ENCODE data around the gene C5orf63.
"Not testable (repeated sequence)": the region's sequence is repeated elsewhere in the genome, so short reads cannot be mapped to it uniquely, and the experiment has no call there.

The C5orf63 gene

DNA sequence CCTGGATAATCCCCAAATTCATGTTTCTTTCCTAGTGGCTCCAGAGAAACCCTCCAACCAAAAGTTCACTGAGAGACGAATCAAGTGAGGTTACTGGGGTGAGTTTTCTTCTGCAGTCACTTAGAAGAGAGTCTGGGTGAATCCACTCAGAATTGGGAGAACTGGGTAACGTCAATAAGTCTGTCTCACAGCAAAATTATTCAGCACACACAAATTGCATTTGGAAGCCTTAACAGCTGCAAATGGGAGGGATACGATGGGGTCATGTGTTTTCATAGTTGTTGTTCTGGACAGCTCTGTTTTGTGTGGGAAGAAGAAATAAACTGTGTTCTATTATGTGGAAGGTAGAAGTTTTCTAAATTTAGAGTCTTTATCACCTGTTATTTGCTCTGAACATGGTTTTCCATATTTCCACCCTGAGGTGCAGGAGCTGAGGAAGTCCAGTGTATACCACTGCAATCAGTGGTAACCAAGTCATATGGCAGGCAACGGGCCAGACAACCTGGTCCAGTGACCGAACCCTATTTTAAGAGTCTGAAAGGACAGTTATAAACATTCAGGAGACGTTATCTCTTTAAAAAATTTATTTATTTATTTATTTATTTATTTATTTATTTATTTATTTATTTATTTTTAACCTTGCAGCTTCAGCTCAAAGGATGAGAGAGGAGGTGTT is 64.9 kb downstream of the C5orf63 start:
- no peaks in the 10 kb centered on the region for H3K27me3 ChIP-seq (ENCODE audit: control insufficient read depth, low read length)
- H3K9me2 ChIP-seq (replicated peaks; ENCODE audit: control insufficient read depth, low read length): no peaks in the 10 kb centered on the region
- no peak overlapping the region for H3K27ac ChIP-seq (ENCODE audit: low read depth, low read length)
- no peak for TF ChIP-seq EZH2phosphoT487 (IDR thresholded peaks at IDR 0.05; ENCODE audit: borderline replicate concordance, low read length)
- TF ChIP-seq, protein P1, sequence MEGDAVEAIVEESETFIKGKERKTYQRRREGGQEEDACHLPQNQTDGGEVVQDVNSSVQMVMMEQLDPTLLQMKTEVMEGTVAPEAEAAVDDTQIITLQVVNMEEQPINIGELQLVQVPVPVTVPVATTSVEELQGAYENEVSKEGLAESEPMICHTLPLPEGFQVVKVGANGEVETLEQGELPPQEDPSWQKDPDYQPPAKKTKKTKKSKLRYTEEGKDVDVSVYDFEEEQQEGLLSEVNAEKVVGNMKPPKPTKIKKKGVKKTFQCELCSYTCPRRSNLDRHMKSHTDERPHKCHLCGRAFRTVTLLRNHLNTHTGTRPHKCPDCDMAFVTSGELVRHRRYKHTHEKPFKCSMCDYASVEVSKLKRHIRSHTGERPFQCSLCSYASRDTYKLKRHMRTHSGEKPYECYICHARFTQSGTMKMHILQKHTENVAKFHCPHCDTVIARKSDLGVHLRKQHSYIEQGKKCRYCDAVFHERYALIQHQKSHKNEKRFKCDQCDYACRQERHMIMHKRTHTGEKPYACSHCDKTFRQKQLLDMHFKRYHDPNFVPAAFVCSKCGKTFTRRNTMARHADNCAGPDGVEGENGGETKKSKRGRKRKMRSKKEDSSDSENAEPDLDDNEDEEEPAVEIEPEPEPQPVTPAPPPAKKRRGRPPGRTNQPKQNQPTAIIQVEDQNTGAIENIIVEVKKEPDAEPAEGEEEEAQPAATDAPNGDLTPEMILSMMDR (IDR thresholded peaks at IDR 0.05; ENCODE audit: low read depth, low read length, poor library complexity, severe bottlenecking): no peak
- H3F3A ChIP-seq (ENCODE audit: control insufficient read depth, insufficient read depth): no peaks in the 10 kb centered on the region; the same call in 1 of the 2 replicates
- no peaks in the 10 kb centered on the region for H3K36me3 ChIP-seq (ENCODE audit: control insufficient read depth, low read length)
- no peak overlapping the region for H3K4me2 ChIP-seq (ENCODE audit: low read length)
- H3K4me3 ChIP-seq (ENCODE audit: low read length): no peak overlapping the region
- peaks cover 21% of the 10 kb centered on the region for H3K79me2 ChIP-seq (ENCODE audit: control insufficient read depth, low read length)
- H4K20me1 ChIP-seq (ENCODE audit: control insufficient read depth, insufficient read depth, low read depth, low read length): no peaks in the 10 kb centered on the region
- peaks cover 45% of the 10 kb centered on the region for H3K4me1 ChIP-seq (ENCODE audit: control insufficient read depth, low read length)
- H3K9me3 ChIP-seq (ENCODE audit: control insufficient read depth, insufficient read depth, low read length): no peaks in the 10 kb centered on the region

DNA sequence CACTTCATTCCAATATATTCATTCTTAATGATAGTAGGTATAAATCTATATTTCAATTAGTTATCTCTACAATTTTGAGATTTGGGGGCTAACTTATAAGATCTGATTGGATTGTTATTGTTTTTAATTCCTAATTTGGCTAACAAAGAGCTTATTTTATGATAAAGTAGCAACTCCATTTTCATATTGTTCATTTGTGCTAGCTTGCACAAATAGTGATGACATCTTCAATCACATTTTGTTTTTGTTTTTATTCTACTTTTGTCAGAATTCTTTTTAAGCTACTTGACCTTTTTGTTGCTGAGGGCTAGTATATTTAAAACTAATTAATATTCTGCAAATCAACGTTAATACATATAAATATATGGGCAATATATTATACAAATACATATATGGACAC is 65.8 kb downstream of the C5orf63 start:
- H3K4me3 ChIP-seq (ENCODE audit: low read length): no peak overlapping the region
- H3K27ac ChIP-seq (ENCODE audit: low read depth, low read length): no peak overlapping the region
- no peaks in the 10 kb centered on the region for H3K9me3 ChIP-seq (ENCODE audit: control insufficient read depth, insufficient read depth, low read length)
- H3K4me2 ChIP-seq (ENCODE audit: low read length): no peak overlapping the region
- H3K9me2 ChIP-seq (replicated peaks; ENCODE audit: control insufficient read depth, low read length): no peaks in the 10 kb centered on the region
- no peaks in the 10 kb centered on the region for H3K36me3 ChIP-seq (ENCODE audit: control insufficient read depth, low read length)
- peaks cover 14% of the 10 kb centered on the region for H3K79me2 ChIP-seq (ENCODE audit: control insufficient read depth, low read length)
- H4K20me1 ChIP-seq (ENCODE audit: control insufficient read depth, insufficient read depth, low read depth, low read length): no peaks in the 10 kb centered on the region
- H3K4me1 ChIP-seq (ENCODE audit: control insufficient read depth, low read length): peaks cover 36% of the 10 kb centered on the region
- no peaks in the 10 kb centered on the region; the same call in 1 of the 2 replicates for H3F3A ChIP-seq (ENCODE audit: control insufficient read depth, insufficient read depth)
- TF ChIP-seq, protein P1 (IDR thresholded peaks at IDR 0.05; ENCODE audit: low read depth, low read length, poor library complexity, severe bottlenecking): no peak
- no peak for TF ChIP-seq EZH2phosphoT487 (IDR thresholded peaks at IDR 0.05; ENCODE audit: borderline replicate concordance, low read length)
- H3K27me3 ChIP-seq (ENCODE audit: control insufficient read depth, low read length): no peaks in the 10 kb centered on the region

DNA sequence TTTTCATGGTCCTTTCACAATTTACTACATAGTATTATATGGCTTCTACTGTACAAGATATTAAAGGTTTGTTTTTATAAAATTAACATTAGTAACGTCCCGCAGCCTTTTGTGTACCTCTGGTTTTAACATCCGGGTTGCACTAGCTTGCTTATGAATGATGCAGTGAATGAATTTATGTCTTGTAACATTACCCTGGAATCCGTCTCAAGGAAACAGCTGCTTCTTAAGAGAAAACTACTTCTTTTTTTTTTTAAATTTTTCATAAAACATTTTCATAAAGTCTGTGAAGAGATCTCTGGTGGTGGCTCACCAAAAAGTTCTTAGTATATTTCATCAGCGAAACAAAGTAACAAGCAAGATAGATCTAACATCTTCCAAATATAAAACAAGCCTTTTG is 66.6 kb downstream of the C5orf63 start:
- no peak overlapping the region for H3K27ac ChIP-seq (ENCODE audit: low read depth, low read length)
- H3K79me2 ChIP-seq (ENCODE audit: control insufficient read depth, low read length): peaks cover 13% of the 10 kb centered on the region
- H3K27me3 ChIP-seq (ENCODE audit: control insufficient read depth, low read length): no peaks in the 10 kb centered on the region
- H3K9me2 ChIP-seq (replicated peaks; ENCODE audit: control insufficient read depth, low read length): no peaks in the 10 kb centered on the region
- no peaks in the 10 kb centered on the region; the same call in 1 of the 2 replicates for H3F3A ChIP-seq (ENCODE audit: control insufficient read depth, insufficient read depth)
- peak overlapping the region; percentile 36 for H3K4me3 ChIP-seq (ENCODE audit: low read length)
- peak overlapping the region; percentile 45 for H3K4me2 ChIP-seq (ENCODE audit: low read length)
- TF ChIP-seq EZH2phosphoT487 (IDR thresholded peaks at IDR 0.05; ENCODE audit: borderline replicate concordance, low read length): no peak
- TF ChIP-seq, protein P1 (IDR thresholded peaks at IDR 0.05; ENCODE audit: low read depth, low read length, poor library complexity, severe bottlenecking): no peak
- H4K20me1 ChIP-seq (ENCODE audit: control insufficient read depth, insufficient read depth, low read depth, low read length): no peaks in the 10 kb centered on the region
- peaks cover 28% of the 10 kb centered on the region for H3K4me1 ChIP-seq (ENCODE audit: control insufficient read depth, low read length)
- no peaks in the 10 kb centered on the region for H3K9me3 ChIP-seq (ENCODE audit: control insufficient read depth, insufficient read depth, low read length)
- no peaks in the 10 kb centered on the region for H3K36me3 ChIP-seq (ENCODE audit: control insufficient read depth, low read length)

DNA sequence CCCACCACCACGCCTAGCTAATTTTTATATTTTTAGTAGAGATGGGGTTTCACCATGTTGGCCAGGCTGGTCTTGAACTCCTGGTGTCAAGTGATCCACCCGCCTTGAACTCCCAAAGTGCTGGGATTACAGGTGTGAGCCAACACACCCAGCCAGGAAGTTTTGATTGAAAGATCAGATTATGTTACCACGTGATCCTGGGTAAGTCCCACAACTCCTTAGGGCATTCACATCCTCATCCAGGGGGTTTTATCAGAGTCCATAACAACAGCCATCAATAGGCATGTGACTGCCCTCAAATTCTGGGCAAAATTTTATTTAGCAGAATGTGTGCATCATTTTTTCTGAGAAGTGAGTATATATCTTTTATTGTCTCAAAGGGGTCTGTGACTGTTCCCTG is 68.0 kb downstream of the C5orf63 start:
- not testable (repeated sequence) for H4K20me1 ChIP-seq (ENCODE audit: control insufficient read depth, insufficient read depth, low read depth, low read length); H3K36me3 ChIP-seq (ENCODE audit: control insufficient read depth, low read length); H3K79me2 ChIP-seq (ENCODE audit: control insufficient read depth, low read length); H3K27ac ChIP-seq (ENCODE audit: low read depth, low read length); H3K27me3 ChIP-seq (ENCODE audit: control insufficient read depth, low read length); H3K4me3 ChIP-seq (ENCODE audit: low read length); H3K9me2 ChIP-seq (replicated peaks; ENCODE audit: control insufficient read depth, low read length); H3K4me2 ChIP-seq (ENCODE audit: low read length); H3F3A ChIP-seq (ENCODE audit: control insufficient read depth, insufficient read depth); H3K9me3 ChIP-seq (ENCODE audit: control insufficient read depth, insufficient read depth, low read length)
- peaks cover 25% of the 10 kb centered on the region for H3K4me1 ChIP-seq (ENCODE audit: control insufficient read depth, low read length)
